Left lung (tissue), 10 donors: ENCODE results near the gene C11orf16. TPM values are rescaled to one million over a fixed set of nuclear protein-coding genes. Genes with fewer than 3 reads are reported as not detected.

Experiments used
- ATAC-seq: fragments of 200-7000 bp; cut with Tn5 transposase; one replicate; pipeline ENCODE4 v1.9.1; 2020; ENCODE audit warnings: moderate library complexity
- DNase-seq, 4 donors: peaks; one replicate each; pipeline ENCODE4 v3.0.0-alpha.2; 2013 to 2020
- H3K27ac ChIP-seq, 2 donors: fragments of 200-600 bp; sonication (generic) in 1 of 2; one replicate each; pipeline versions ENCODE4 v1.5.0 to v1.8.0; 2020 to 2021
- H3K27me3 ChIP-seq, 2 donors: fragments of 200-600 bp; sonication (generic) in 1 of 2; one replicate each; pipeline versions ENCODE4 v1.5.0 to v1.8.0; 2020 to 2021
- H3K36me3 ChIP-seq, 2 donors: fragments of 200-600 bp; sonication (generic) in 1 of 2; one replicate each; pipeline versions ENCODE4 v1.5.0 to v1.8.0; 2020 to 2021
- H3K4me1 ChIP-seq, 2 donors: fragments of 200-600 bp; one replicate each; pipeline ENCODE4 v1.8.0; 2021
- H3K4me3 ChIP-seq, 2 donors: fragments of 200-600 bp; sonication (generic) in 1 of 2; one replicate each; pipeline versions ENCODE4 v1.5.0 to v1.8.0; 2020 to 2021; ENCODE audit warnings: mild to moderate bottlenecking in 1 of 2
- H3K9me3 ChIP-seq, 2 donors: fragments of 200-600 bp; sonication (generic) in 1 of 2; one replicate each; pipeline versions ENCODE4 v1.5.0 to v1.8.0; 2020 to 2021
- CTCF ChIP-seq, 2 donors: fragments of 200-600 bp; sonication (generic) in 1 of 2; IDR thresholded peaks; one replicate each; pipeline versions ENCODE4 v1.5.0 to v1.8.0; 2021; ENCODE audit warnings: antibody characterized with exemption in 2 of 2
- intact Hi-C, 2 donors: fragments of 100-400 bp; cut with DNase I; formaldehyde crosslinking; loops; one replicate each; pipeline versions ENCODE4 v1.11.2 to v1.14.2; 2022
- polyA plus RNA-seq, 6 donors: library from polyadenylated mRNA; unstranded; fragments of 120-200 nt; gene quantifications; one replicate each; pipeline ENCODE4 v1.2.1, GENCODE V29; 2013; ENCODE audit not compliant: insufficient read length in 6 of 6
- total RNA-seq, 2 donors: library from RNA; stranded (reverse); fragmentation: NEBNext Ultra II Directional; extraction: Animal tissue kit (Norgen Biotek cat#: 25700); gene quantifications; one replicate each; pipeline ENCODE4 v1.2.1, GENCODE V29; 2021
- donor health status: DM: no; HTN: yes; CAD: no.
- donor health status: DM: no; HTN: no; CAD: no.

C11orf16 gene
- total and polyA plus RNA-seq, 8 donors: 1.5 to 8.1 (median 4.2) TPM; not detected in 1

DNA sequence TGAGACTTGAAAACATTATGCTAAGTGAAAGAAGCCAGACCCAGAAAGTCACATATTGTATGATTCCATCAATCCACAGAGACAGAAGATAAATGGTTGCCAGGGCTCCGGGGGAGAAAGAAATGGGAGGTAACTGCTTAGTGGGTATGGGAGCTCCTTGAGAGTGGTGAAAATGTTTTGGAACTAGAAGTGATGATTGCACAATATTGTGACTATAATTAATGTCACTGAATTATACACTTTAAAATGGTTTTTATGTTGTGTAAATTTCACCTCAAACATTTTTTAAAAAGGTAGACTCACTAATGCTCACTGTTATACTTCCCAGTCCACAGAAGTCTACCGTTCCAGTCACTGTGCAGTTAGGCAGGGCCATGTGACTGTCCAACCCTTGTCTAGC lies 54.0 kb downstream of the C11orf16 start:
- ATAC-seq: no peak
- no peak for DNase-seq
- intact Hi-C loops: no loop called here
- no peak overlapping the region for H3K27ac ChIP-seq
- no peaks in the 10 kb centered on the region for H3K27me3 ChIP-seq
- no peaks in the 10 kb centered on the region for H3K36me3 ChIP-seq
- TF ChIP-seq CTCF (IDR thresholded peaks at IDR 0.05): no peak
- H3K9me3 ChIP-seq: no peaks in the 10 kb centered on the region
- H3K4me3 ChIP-seq: no peak overlapping the region
- peaks cover 0 to 10% of the 10 kb centered on the region in 2 donors for H3K4me1 ChIP-seq

DNA sequence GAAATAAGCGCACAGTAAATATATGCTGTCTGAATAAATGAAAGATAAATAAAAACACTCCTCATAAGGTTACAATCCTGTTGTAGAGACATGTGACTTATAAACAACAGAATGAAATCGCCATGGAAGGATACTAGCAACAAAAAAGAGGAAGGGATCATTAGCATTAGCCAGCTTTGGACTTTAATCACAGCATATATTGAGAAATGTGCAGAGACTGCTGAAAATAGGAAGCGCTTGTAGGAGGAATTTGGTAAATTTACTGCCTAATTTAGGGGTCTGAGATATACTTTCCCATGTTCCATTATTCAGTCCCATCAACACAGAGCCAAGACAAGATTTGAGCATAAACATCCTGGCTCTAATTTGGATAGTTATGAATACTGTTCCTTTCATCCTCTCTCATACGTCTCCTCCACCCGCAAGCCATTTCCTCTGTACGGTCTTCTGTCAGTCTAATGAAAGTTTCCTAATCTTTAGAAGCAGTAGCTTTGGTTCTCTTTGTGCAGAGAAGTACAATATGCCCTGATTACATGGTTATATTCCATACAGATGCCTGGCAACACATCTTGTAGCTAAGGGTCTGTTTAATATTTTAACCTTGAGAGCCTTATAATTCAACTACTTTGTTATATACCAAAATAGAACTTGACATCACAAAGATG lies 58.9 kb downstream of the C11orf16 start:
- peak overlapping the region; percentile 15 to 39 for H3K27ac ChIP-seq
- intact Hi-C loops: no loop called here

DNA sequence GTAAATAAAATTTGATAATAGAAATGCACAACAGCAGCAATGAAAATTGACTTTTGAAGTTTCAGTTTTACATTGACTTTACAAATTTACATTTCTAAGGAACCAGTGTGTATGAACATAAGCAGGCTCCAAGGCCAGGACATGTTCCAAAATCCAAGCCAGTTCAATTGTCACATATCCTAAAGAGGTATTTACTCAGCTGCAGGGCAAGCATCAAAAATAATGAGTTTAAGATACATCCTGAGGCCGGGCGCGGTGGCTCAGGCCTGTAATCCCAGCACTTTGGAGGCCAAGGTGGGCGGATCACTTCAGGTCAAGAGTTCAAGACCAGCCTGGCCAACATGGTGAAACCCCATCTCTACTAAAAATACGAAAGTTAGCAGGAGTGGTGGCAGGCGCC lies 60.8 kb downstream of the C11orf16 start:
- Histone ChIP-seq H3K4me3 (no peak overlapping the region), H3K27ac (peak overlapping the region; percentile 86 to 92), H3K36me3 (no peaks in the 10 kb centered on the region), H3K9me3 (no peaks in the 10 kb centered on the region), H3K4me1 (peaks cover 14 to 53% of the 10 kb centered on the region in 2 donors), H3K27me3 (peaks cover 0 to 41% of the 10 kb centered on the region in 2 donors)
- DNase-seq (no peak), ATAC-seq (no peak)
- intact Hi-C loops: no loop called here
- TF ChIP-seq CTCF (IDR thresholded peaks at IDR 0.05): no peak

More for the DNA sequence above, 58.9 kb downstream of the C11orf16 start:
- Histone ChIP-seq H3K27me3 (peaks cover 0 to 41% of the 10 kb centered on the region in 2 donors), H3K9me3 (no peaks in the 10 kb centered on the region), H3K36me3 (no peaks in the 10 kb centered on the region), H3K4me1 (peaks cover 8 to 41% of the 10 kb centered on the region in 2 donors), H3K4me3 (no peak overlapping the region)
- peak in 1 of 4 donors; percentile 37 for DNase-seq
- TF ChIP-seq CTCF (IDR thresholded peaks at IDR 0.05): no peak
- no peak for ATAC-seq

DNA sequence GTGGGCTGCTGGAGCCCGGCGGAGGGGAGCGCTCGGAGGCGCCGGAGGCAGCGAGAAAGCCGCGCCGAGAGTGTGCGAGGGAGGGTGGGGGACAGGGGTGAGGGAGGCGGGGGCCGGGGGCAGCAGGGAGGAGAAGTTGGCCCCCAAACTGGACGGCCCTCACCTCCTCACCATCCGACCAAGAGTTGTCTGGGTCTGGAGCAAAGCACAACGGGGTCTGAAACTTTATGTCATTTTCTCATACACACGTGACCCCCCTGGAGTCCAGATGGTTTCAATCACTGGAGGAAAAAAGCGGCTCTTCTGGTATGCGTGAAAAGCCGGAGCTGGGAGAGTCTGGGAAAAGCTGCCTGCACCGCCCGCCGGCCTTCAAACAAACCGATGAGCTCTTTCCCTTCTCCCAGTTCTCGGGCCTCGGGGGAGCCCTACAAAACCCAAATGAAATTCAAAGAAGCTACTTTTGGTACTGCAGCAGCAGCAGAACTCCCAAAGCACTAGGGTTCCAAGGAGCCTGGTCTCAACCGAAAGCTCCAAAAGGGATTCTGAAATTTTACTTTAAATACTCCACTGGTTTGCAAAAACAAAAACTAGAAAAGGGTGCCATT lies 61.5 kb downstream of the C11orf16 start:
- peaks cover 14 to 59% of the 10 kb centered on the region in 2 donors for H3K4me1 ChIP-seq
- peak overlapping the region; percentile 86 to 92 for H3K27ac ChIP-seq
- peak; percentile 72 for ATAC-seq
- no peaks in the 10 kb centered on the region for H3K36me3 ChIP-seq
- peak overlapping the region; percentile 67 to 79 for H3K4me3 ChIP-seq
- peaks cover 0 to 41% of the 10 kb centered on the region in 2 donors for H3K27me3 ChIP-seq
- TF ChIP-seq CTCF (IDR thresholded peaks at IDR 0.05): no peak
- DNase-seq: peak in 3 of 4 donors; percentile 66 to 95 (median 95)
- intact Hi-C loops: no loop called here
- H3K9me3 ChIP-seq: no peaks in the 10 kb centered on the region

DNA sequence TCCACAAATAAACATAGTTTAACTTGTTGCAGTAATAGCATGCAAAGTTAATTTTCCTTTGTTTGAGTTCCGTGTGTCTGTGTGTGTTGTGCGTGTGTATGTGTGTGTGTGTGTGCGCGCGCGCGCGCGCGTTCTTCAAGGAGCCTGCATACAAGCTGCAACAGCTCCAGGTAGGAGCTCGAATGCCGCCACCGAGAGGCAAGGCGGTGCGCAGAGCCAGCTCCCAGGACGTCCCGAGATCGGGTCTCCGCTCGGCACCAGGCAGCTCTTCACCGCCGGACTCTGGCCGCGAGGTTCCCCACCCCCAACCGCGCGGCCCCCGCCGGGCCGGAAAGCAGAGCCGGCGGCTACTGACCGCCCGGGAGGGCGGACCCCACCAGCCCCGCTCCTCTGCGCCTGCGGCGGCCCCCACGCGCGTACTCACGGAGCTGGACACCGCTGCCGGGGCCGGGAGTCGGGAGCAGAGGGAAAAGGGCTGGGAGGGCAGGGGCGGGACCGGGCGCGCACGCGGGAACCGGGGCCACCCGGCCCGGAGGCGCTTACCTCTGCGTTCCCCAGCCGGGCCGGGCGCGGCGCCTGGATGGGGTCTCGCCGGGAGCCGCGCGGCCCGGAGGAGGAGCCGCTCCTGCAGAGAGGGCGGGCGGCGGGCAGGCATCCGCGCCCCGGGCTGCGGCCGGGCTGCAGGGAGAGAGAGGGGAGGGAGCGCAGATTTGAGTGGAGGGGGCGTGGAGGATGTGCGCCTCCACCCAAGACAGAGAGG lies 62.2 kb downstream of the C11orf16 start:
- peak overlapping the region; percentile 67 to 79 for H3K4me3 ChIP-seq
- peaks cover 0 to 41% of the 10 kb centered on the region in 2 donors for H3K27me3 ChIP-seq
- peaks cover 14 to 59% of the 10 kb centered on the region in 2 donors for H3K4me1 ChIP-seq
- no peaks in the 10 kb centered on the region for H3K9me3 ChIP-seq
- intact Hi-C loops: no loop called here
- TF ChIP-seq CTCF (IDR thresholded peaks at IDR 0.05): no peak
- no peaks in the 10 kb centered on the region for H3K36me3 ChIP-seq
- H3K27ac ChIP-seq: peak overlapping the region; percentile 86 to 92
- peak; percentile 84 for ATAC-seq
- DNase-seq: peak; percentile 71 to 89 (median 80)
